Smooth muscle cell of the brain vasculature (primary cell): Measurements from ENCODE around the gene SPATA13.

ENCODE experiments used
- DNase-seq: peaks from one replicate; pipeline ENCODE4 v3.0.0-alpha.2; 2012; ENCODE audit warnings: low read depth, low spot score

SPATA13 gene

DNA sequence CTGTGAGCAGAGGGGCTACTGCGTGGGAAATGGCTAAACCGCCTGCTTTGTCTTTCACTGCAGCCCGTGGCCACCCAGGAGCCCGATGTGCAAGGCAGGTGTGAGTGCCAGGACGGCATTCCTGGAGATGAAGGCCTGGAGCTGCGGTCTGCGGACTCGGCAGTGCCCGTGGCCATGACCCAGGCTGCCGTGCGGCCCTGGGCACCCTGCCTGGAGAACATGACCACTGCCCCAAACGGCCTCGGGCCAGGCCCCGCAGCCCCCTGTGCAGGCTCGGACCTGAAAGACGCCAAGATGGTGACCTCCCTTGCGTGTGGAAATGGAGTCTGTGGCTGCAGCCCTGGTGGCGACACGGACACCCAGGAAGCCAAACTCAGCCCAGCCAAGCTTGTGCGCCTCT lies 62.2 kb downstream of the SPATA13 start:
- DNase-seq = no peak

DNA sequence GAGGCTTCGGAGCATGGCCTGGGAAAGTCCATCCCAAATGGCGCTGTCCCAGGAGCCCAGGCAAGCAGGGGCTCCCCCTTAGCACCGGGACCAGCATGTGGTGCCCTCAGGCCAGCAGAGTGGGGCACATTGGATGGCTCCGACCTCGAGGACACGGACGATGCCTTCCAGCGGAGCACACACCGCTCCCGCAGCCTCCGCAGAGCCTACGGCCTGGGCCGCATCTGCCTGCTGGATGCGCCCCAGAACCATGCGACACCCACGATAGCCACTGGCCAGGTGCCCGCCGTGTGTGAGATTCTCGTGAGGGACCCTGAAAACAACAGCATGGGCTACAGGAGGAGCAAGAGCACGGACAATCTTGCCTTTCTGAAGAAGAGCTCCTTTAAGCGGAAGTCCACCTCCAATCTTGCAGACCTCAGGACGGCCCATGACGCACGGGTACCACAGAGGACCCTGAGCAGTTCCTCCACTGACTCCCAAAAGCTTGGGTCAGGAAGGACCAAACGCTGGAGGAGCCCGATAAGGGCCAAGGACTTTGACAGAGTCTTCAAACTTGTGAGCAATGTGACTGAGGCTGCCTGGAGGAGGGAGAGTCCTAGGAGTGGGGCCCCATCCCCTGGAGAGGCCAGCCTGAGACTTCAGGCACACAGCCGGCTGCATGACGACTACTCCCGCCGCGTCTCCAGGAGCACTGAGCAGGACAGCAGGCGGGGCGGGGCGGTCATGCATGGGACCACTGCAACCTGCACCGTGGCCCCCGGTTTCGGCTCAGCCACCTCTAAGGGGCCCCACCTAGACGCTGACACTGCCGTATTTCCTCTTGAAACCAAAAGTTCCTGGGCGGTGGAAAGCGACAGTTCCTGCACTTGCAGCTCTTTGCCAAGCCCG lies 63.1 kb downstream of the SPATA13 start:
- DNase-seq = no peak

- no peak for DNase-seq
Observed at GRCh38 chr13:24224232-24224680, 63.7 kb downstream of the SPATA13 start.

- DNase-seq = no peak
Observed at GRCh38 chr13:24225062-24225461, 64.5 kb downstream of the SPATA13 start.

DNA sequence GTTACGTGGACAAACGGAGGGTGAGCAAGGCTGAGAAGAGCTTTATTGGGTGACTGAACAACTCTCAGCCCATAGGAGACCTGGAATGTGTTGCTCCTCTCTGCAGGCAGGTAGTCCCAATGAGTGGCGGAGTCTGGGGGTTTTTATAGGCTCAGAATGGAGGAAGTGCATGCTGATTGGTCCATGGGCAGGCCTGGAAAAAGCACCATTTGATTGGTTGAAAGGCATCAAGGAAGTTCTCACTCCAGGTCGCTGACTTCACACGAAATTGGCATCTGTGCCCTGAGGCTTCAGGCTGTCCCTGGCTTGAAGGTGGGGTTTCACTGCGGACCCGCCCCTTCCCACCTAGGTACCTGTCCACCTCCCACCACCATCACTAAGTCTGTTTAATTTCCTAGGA lies 65.4 kb downstream of the SPATA13 start:
- no peak for DNase-seq

DNA sequence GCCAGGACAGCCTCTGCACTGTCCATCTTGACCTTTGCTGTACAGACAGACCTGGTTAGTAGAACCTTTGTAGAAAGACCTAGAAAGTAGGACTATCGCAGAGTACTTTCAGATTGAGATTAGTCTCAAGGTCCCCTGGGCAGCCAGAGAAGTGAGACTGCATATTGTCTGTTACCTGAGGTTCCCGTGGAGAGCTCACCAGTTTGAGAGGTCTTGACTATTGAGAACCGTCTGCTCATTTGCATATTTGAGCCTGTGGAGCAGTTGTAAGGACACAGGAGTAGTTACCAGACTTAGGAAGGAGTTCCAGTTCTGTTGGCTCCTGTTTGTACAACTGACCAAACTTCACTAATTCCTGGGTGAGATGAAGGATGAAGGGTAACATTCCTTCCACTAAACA lies 66.2 kb downstream of the SPATA13 start:
- DNase-seq = no peak

DNA sequence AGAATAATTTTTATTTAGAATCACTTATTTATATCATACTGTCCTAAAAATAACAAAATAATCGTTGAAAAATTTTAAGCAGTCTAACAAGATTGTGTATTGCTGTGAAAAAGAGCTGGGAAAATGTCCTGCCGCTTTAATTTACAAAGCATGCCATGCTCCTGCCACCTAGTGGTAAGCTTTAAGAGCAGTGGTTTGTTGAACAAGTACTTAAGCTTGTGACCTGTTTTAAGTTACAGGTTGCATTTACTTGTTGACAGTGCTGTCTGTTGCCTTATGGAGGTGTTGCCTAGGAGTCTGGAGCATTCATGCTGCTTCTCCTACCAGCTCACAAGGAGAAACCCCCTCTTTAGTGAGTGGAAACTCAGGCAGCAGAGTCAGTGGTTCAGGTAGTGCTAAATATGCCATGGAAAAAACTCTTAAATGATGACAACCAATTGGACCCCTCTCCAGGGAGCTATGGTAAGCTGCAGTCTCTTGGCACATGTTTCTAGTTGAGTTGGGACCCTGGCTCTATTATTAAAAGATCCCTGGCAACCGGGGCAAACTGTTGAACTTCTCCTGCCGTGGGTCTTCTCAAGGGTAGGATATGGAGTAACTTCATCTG lies 68.4 kb downstream of the SPATA13 start:
- DNase-seq = no peak

DNA sequence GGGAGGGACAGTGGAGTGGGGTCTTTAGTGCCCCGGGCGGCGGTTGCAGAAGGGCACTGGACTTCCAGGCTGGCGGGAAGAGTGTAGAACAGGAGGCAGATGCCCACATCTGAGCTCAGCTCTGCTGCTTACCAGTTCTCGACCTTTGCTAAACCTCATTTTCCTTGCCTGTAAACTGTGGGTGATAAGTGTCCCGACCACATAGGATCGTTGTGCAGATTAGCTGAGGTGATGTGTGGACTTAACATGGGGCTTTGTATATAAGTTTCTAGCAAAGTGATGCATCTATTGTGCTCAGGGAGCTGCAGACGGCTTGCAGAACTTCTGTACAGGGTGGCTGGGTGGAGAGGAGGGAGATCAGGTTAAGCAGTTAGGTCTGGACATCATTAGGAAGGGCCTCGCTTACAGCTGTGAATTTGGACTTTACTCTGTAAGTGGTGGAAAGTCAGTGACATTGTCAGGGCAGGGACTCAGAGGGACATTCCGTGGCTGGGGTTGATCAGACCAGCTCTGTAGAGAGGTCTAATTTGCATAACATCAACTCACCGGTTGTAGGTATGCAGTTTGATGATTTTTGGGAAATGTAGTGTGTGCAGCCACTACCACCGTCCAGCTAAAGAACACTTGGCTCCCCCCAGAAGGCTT lies 70.0 kb downstream of the SPATA13 start:
- DNase-seq = no peak

DNA sequence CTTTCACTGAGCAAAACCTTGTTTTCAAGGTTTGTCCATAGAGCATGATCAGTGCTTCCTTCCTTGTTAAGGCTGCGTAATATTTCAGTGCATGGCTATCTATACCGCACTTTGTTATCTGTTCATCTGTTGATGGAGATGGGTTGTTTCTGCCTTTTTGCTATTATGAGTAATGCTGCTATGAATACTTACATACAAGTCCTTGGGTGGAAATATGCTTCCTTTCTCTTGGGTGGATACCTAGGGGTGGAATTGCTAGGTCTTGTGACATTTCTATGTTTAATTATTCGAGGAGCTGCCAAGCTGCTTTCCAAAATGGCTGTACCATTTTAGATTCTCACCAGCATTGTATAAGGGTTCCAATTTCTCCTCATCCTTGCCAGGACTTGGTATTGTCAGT lies 70.9 kb downstream of the SPATA13 start:
- DNase-seq = no peak

- no peak for DNase-seq
Observed at GRCh38 chr13:24232037-24232436, 71.5 kb downstream of the SPATA13 start.

- no peak for DNase-seq
Observed at GRCh38 chr13:24232474-24232873, 72.0 kb downstream of the SPATA13 start.

GRCh38 chr13:24233351-24233901 lies 72.9 kb downstream of the SPATA13 start:
- DNase-seq = peak; percentile 43

DNA sequence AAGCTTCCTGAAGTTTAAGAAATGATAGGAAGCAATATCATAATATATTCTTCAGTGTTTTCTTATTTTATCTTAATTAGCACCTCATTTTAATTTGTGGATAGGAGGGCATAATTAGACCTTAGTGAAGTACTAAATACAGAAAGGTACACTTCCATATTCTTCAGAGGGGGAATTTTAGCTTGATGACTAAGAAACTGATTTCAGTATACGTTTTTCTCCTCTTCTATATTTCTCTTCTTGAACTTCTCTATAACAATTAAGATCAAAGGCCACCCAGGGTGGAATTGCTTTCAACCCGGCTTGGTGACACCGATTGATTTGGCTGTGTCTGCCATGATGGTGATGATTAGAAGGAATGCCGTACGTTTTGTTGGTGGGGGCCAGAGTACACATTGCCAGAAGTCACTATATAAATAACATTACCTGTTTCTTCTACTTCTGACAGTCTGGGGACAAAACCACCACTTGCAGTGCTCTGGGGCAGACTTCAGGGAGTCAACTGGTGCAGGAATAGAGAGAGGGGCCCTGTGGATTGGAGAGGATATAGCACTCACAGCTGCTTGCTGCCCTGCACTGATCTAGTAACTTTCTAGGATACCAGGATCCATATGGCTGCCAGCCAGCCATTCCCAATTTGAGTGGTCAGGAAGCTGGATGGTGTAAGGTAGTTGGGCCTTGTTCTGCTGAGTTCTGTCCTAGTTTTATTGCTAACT lies 73.8 kb downstream of the SPATA13 start:
- DNase-seq = no peak

DNA sequence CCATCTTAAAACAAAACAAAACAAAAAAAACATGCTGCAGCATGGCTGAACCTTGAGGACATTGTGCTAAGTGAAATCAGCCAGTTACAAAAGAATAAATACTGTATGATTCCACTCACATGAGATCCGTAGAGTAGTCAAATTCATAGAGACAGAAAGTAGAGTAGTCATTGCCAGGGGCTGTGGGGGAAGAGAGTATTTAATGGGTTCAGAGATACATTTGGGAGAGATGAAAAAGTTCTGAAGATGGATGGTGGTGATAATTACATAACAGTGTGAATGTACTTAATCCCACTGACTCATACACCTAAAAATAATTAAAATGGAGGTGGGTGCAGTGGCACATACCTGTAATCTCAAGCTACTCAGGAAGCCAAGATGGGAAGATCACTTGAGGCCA lies 76.8 kb downstream of the SPATA13 start:
- no peak for DNase-seq

DNA sequence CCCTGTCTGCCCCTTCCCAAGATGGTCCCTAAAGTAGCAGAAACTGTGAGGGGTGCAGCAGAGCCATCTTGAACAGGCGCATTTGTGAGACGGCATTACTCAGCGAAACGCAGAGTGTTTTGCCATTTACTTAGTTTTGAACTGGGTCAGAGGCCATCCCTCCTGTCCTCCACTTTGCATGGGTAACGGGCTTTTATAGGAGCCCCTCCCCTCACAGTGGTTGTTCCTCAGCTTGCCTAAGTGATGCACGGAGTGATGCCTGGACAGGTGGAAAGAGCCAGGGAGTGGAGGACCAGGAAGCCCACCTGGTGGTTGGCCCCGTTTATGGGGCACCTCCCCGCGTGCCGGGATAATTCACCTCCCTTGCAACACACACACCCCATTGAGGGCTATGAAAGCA lies 80.8 kb downstream of the SPATA13 start:
- no peak for DNase-seq

GRCh38 chr13:24242100-24242499 lies 81.6 kb downstream of the SPATA13 start:
- DNase-seq = no peak

DNA sequence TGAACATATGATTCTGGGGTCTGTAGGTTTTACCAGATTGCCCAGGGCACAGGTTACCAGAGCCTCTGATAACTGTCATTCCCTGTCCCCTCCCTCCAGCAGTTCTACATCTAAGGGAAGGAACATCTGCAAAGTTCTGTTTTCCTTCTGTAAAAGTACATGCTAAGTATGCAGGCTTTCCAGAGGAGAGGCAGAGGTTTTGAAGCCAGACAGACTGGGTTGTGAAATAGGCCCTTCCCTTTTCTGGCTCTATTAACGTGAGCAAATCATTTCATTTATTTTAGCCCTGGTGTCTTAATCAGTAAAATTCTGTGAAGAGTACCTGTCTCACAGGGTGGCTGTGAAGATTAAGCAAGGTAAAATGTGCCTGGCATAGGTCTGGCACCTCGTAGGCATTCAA lies 82.8 kb downstream of the SPATA13 start:
- no peak for DNase-seq

- no peak for DNase-seq
Observed at GRCh38 chr13:24244802-24245201, 84.3 kb downstream of the SPATA13 start.

DNA sequence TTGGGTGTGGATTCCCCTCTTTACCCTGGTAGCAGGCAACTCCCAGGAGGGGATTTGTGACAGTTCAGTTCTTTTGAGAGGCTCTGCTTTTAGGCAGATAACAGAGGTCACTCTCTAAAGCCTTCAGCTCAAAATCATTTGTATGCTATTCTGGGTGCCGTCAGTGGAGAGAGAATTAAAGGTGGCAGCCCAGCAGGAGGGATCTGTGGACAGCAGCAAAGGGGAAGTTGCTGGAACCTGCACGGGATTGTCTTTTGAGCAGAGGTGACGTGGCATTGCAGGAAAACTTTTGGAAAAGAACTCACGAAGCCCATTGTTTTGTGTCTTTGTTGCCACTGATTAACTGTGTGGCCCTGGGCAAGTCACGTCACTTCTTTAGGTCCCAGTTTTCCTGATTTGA lies 86.5 kb downstream of the SPATA13 start:
- no peak for DNase-seq

GRCh38 chr13:24249624-24250023 lies 89.1 kb downstream of the SPATA13 start:
- DNase-seq = no peak

DNA sequence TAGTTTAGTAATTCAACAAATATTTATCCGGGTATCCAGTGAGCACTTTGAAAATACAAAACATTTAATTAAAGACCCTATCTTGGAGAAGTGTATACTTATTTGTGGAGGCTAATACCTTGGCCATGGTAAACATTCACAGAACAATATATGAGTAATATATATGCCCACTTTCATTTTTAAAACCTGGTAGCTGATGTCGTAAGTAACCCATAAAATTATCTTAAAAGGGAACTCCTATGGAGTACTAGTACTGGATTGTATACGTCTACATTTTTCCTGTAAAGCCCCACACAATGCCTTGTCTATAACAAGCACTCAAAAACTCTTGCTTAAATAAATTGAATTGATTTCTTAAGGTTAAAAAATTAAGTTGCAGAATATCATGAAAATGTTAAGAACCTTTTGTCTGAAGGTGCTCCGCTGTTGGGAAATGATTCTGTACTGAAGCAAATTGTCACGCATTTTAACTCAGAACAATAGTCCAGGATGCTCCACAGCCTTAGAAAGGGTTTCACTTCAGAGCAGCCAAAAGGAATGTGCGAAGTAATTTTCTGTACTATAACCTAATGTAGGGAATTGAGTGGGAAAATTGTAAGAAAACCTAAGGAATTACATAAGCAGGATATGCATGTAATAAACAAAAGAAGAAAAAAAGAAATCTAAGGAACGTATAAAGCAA lies 90.0 kb downstream of the SPATA13 start:
- no peak for DNase-seq
